HG02798 (cell line): ENCODE results near the gene PNMA6E.

ENCODE experiments used
- ATAC-seq: cut with Tn5 transposase; IDR thresholded peaks from one replicate; pipeline ENCODE4 v1.9.1; 2021; ENCODE audit warnings: mild to moderate bottlenecking; ENCODE audit not compliant: unreplicated experiment, poor library complexity

Gene PNMA6E

DNA sequence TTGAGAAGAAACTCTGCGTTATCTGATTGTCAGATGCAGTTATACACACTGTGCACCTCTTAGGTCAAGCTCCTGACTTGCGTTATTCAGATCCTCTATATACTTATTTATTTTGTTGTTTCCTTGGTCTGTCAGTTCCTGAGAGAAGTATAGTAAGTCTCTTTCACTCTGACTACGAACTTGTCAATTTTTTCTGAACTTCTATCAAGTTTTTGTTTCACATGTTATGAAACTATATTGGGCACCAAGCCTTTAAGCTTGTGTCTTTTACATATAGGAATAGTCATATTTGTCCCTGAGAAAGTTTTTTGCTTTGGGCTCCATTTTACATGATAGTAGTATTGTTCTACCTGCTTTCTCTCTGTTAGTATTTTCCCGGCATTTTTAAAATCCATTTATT, 35.5 kb downstream of the PNMA6E start:
- ATAC-seq = no peak

DNA sequence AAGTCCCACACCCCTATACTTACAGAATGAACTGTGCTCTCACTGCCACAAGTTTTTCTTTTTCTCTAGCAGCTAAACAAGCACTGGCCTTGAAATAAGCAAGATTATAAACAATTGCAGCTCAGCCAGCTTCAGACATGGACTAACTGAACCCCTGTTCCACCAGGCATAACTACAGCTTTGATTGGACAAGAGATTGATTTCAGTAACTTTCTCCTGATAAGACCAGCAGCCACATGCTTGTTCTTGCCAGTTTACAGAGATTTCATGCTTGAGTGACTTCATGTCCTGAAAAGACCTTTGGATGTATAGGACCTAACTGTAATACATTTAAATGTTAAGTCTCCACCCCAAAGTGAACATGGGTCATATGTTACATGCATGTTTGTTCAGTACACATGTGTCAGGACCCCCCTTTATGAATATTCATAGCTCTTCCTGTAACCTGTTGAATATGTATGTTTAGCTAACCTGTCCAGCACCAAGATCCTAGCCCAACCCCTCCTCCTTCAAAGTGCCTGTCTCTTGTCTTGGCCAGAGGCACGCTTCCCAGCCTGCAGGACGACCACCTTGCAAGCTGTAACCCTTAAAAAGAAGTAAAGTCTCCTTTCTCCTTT, 39.3 kb downstream of the PNMA6E start:
- no peak for ATAC-seq

DNA sequence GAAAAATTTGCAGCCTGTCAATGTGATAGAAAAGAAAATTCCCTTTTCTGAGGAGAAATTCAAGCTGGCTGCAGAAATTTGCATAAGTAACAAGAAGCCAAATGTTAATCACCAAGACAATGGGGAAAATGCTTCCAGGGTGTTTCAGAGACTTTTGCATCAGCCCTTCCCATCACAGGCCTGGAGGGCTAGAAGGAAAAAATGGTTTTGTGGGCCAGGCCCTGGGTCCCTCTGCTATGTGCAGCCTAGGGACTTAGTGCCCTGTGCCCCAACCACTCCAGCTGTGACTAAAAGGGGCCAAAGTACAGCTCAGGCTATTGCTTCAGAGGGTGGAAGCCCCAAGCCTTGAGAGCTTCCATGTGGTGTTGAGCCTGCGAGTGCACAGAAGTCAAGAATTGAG, 43.3 kb downstream of the PNMA6E start:
- no peak for ATAC-seq

DNA sequence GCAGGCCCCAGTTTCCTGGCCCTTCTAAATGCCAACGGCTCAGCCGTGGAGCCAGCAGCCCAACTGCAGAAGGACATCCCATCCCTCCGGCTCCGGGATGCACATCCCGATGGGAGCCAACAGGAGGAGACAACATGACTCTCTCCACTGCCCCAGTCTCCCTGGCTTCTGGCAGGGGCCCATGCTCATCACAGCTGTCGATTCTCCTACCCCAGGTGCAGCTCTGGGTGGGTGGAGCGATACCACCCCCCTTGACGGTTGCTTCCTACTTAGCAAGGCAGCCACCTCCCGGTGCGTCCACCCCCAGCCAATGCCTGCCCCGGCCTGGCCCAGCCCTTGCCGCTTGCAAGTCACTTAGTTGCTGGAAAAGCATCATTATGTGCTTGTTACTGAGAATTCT, 47.7 kb downstream of the PNMA6E start:
- ATAC-seq = no peak

DNA sequence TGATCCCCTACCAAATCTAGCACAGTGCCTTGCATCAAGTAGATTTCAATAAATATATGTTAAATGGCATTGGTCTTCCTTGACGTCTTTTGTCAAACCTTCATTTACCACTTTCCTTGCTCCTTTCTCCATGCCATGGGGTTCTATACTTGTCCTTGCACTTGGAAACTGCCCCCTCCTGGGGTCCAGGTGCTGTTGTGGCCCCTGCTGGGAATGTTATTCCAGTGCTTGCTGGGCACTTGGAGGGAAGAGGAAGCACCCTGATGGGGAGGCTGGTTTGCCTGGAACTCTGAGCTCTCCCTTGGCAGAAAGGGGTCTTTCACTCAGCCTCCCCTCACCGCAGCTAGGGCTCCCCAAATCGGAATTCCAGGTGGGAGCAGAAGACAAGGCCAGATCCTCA, 48.3 kb downstream of the PNMA6E start:
- no peak for ATAC-seq

DNA sequence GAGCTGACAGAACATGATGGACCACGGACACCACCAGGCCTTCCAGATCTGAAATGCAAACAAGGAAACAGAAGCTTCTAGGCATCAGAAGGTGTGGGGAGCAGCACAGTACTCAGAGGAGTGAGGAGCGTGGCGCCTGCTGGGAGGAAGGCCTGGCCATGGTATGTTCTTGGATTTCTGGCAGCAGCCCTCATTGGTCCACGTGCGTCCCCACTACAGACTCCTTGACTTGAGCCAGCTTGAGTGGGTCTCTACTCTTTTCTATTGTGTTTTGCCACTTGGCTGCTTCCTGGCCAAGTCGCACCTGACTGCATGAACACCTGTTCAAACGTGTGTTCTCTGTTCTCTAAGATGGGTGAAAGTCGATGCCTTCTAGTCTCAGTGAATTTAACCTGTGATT, 49.2 kb downstream of the PNMA6E start:
- no peak for ATAC-seq

DNA sequence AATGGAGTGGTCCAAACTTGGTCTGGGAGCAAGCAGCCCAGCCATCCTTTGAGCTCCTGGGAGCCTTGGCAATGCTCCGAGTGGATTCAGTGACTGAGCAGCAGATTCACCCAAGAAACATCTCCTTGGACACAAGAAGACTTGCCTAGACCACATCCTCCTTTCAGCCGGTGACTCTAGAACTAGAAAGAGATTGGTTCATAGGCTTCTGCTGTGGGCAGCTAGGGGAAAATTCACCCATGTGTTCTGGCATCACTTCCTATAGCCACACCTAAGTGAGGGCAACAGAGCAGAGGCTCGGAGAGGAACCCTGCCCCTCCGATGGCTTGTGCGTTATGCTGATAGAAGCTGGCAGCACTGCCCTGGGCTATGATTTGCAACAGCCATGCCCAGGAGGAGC, 51.2 kb downstream of the PNMA6E start:
- no peak for ATAC-seq

DNA sequence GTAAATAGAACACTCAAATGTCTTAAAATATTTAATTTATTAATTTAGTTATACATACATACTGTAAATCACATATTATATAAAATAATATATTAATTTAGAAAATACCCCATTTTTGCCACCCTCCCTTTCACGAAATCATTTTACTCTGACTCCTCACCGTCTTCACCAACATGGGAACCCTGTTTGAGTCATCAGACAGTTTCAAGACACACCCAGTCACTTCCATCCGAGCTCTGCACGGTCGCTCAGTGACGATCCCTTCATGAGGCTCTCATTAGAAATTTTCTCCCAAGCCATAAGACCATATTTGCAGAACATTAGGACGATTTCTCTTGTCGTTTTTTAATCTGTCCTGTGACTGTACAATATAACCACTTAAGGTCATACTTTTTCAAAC, 52.7 kb downstream of the PNMA6E start:
- ATAC-seq = no peak

DNA sequence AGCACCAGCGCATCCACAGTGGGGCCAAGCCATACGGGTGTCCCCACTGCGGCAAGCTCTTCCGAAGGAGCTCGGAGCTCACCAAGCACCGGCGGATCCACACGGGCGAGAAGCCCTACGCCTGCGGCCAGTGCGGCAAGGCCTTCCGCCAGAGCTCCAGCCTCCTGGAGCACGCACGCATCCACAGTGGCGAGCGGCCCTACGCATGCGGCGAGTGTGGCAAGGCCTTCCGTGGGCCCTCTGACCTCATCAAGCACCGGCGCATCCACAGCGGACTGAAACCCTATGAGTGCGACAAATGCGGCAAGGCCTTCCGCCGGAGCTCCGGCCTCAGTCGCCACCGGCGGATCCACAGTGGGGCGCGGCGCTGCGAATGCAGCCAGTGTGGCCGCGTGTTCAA, 53.6 kb downstream of the PNMA6E start:
- ATAC-seq = no peak
